ENCODE data around the gene WNK4. TPM values are rescaled to one million over a fixed set of nuclear protein-coding genes. Genes with fewer than 3 reads are reported as not detected.

The WNK4 gene
- total RNA-seq, 6 experiments from 2014 or later = 22.2 to 33.0 (median 24.3) TPM

GRCh38 chr17:42830971-42831370 is 50.6 kb downstream of the WNK4 start:
- Mint-ChIP-seq H3K4me3 (no peak overlapping the region), H3K27me3 (ENCODE audit: insufficient read depth) (peaks cover 4% of the 10 kb centered on the region; the same call in 1 of the 2 replicates), H3K27ac (no peak overlapping the region), H3K36me3 (ENCODE audit: low read depth) (peaks cover 10% of the 10 kb centered on the region; the same call in 1 of the 2 replicates), H3K9me3 (no peaks in the 10 kb centered on the region), H3K4me1 (ENCODE audit: low read depth) (peaks cover 21% of the 10 kb centered on the region)
- DNase-seq = no peak
- TF ChIP-seq CTCF (IDR thresholded peaks at IDR 0.05) = no peak

- Mint-ChIP-seq H3K9me3 (no peaks in the 10 kb centered on the region), H3K4me3 (peak overlapping the region; percentile 98), H3K27ac (peak overlapping the region; percentile 99), H3K27me3 (ENCODE audit: insufficient read depth) (peaks cover 4% of the 10 kb centered on the region; the same call in 1 of the 2 replicates), H3K36me3 (ENCODE audit: low read depth) (peaks cover 10% of the 10 kb centered on the region; the same call in 1 of the 2 replicates), H3K4me1 (ENCODE audit: low read depth) (peaks cover 21% of the 10 kb centered on the region)
- DNase-seq = no peak
- TF ChIP-seq CTCF (IDR thresholded peaks at IDR 0.05) = no peak
Observed at GRCh38 chr17:42832213-42832933, 52.0 kb downstream of the WNK4 start.

GRCh38 chr17:42832934-42833766 is 52.7 kb downstream of the WNK4 start, which contains the start of gene PSME3:
TSS of gene PSME3 (plus strand) at chr17:42833397. CDS start at chr17:42833632, 235 bp downstream.
- no peaks in the 10 kb centered on the region for H3K9me3 Mint-ChIP-seq
- peak within 1 kb of the TSS; percentile 98 for H3K4me3 Mint-ChIP-seq
- H3K36me3 Mint-ChIP-seq (ENCODE audit: low read depth) = peaks cover 16% of the 10 kb centered on the region; the same call in 1 of the 2 replicates
- peak; percentile 85 for DNase-seq
- peak within 1 kb of the TSS; percentile 99 for H3K27ac Mint-ChIP-seq
- peaks cover 5% of the 10 kb centered on the region; the same call in 1 of the 2 replicates for H3K27me3 Mint-ChIP-seq (ENCODE audit: insufficient read depth)
- TF ChIP-seq CTCF (IDR thresholded peaks at IDR 0.05) = peak; percentile 25; the same call in 1 of the 2 replicates
- peaks cover 21% of the 10 kb centered on the region for H3K4me1 Mint-ChIP-seq (ENCODE audit: low read depth)

GRCh38 chr17:42833767-42834422 is 53.5 kb downstream of the WNK4 start:
- Mint-ChIP-seq H3K9me3 (no peaks in the 10 kb centered on the region), H3K4me1 (ENCODE audit: low read depth) (peaks cover 21% of the 10 kb centered on the region), H3K27me3 (ENCODE audit: insufficient read depth) (peaks cover 5% of the 10 kb centered on the region; the same call in 1 of the 2 replicates), H3K27ac (peak overlapping the region; percentile 99), H3K36me3 (ENCODE audit: low read depth) (peaks cover 20% of the 10 kb centered on the region), H3K4me3 (peak overlapping the region; percentile 98)
- no peak for DNase-seq
- TF ChIP-seq CTCF (IDR thresholded peaks at IDR 0.05) = no peak

- no peak for TF ChIP-seq CTCF (IDR thresholded peaks at IDR 0.05)
- Mint-ChIP-seq H3K4me1 (ENCODE audit: low read depth) (peaks cover 21% of the 10 kb centered on the region), H3K27ac (no peak overlapping the region), H3K27me3 (ENCODE audit: insufficient read depth) (peaks cover 5% of the 10 kb centered on the region; the same call in 1 of the 2 replicates), H3K9me3 (no peaks in the 10 kb centered on the region), H3K36me3 (ENCODE audit: low read depth) (peaks cover 27% of the 10 kb centered on the region), H3K4me3 (no peak overlapping the region)
- no peak for DNase-seq
Observed at GRCh38 chr17:42835732-42836131, 55.3 kb downstream of the WNK4 start.

Measured in HFFc6 (cell line).